ENCODE data around the gene HMCN2.
"Not testable (repeated sequence)": the region's sequence is repeated elsewhere in the genome, so short reads cannot be mapped to it uniquely, and the experiment has no call there.

The HMCN2 gene

DNA sequence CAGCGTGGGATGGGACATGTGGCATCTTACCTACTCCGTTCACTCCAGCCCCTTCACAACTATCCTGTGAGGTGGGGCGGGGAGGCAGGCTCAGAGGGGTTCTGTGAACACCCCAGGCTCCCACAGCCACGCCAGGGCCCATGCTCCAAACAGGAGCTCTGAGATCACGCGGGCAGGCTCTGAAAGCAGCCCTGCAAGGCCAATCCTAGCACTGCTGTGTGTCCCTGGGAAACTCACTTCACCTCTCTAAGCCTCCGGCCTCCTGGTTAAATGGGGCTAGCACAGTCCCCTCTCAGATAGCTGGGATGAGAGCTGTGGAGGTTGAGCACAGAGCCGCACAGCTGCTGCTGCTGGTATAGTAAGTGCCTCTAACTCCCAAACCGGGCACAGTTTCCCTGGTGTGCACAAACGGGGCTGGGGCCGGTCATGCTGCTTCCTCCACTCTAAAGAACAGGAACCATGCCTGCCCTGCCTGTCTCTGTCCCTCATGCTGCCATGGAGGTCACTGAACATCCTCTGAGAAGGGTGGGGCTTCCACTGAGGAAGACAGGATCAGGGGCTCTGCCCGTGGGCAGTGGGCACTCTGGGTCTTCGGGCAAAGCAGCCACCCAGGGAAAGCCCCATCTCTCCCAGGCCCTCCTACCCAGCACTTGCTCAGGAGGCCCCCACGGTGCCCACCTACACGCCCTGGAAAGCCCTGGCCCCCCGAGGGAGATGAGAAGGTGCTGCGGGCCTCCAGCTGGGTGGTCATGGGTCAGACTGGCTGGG, 166.2 kb downstream of the HMCN2 start:
- Mint-ChIP-seq H3K27ac (no peak overlapping the region), H3K36me3 (no peaks in the 10 kb centered on the region), H3K4me3 (no peak overlapping the region), H3K4me1 (ENCODE audit: low read depth) (peaks cover 6% of the 10 kb centered on the region), H3K27me3 (peaks cover 20% of the 10 kb centered on the region), H3K9me3 (ENCODE audit: low read depth) (no peaks in the 10 kb centered on the region)

DNA sequence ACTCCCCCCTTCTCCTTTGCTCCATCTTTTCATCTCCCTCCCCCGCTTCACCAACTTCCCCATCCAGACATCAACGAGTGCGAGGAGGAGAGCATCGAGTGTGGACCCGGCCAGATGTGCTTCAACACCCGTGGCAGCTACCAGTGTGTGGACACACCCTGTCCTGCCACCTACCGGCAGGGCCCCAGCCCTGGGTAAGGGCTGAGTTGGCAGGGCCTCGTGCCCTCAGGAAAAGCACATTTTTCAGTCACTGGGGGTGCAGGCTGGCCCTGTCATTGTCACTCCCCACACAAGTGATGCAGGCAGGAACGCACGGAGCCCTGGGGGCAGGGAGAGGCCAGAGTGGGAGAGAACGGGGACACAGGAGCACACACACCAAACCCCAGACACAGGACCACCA, 166.8 kb downstream of the HMCN2 start:
- Mint-ChIP-seq H3K27me3 (peaks cover 17% of the 10 kb centered on the region), H3K27ac (no peak overlapping the region), H3K4me1 (ENCODE audit: low read depth) (peaks cover 6% of the 10 kb centered on the region), H3K36me3 (no peaks in the 10 kb centered on the region), H3K9me3 (ENCODE audit: low read depth) (no peaks in the 10 kb centered on the region), H3K4me3 (peak overlapping the region; percentile 42)

GRCh38 chr9:130432796-130433167, 167.2 kb downstream of the HMCN2 start:
- no peak overlapping the region for H3K4me3 Mint-ChIP-seq
- H3K27ac Mint-ChIP-seq, result no peak overlapping the region
- no peaks in the 10 kb centered on the region for H3K9me3 Mint-ChIP-seq (ENCODE audit: low read depth)
- peaks cover 6% of the 10 kb centered on the region for H3K4me1 Mint-ChIP-seq (ENCODE audit: low read depth)
- H3K36me3 Mint-ChIP-seq, result no peaks in the 10 kb centered on the region
- peaks cover 17% of the 10 kb centered on the region for H3K27me3 Mint-ChIP-seq

DNA sequence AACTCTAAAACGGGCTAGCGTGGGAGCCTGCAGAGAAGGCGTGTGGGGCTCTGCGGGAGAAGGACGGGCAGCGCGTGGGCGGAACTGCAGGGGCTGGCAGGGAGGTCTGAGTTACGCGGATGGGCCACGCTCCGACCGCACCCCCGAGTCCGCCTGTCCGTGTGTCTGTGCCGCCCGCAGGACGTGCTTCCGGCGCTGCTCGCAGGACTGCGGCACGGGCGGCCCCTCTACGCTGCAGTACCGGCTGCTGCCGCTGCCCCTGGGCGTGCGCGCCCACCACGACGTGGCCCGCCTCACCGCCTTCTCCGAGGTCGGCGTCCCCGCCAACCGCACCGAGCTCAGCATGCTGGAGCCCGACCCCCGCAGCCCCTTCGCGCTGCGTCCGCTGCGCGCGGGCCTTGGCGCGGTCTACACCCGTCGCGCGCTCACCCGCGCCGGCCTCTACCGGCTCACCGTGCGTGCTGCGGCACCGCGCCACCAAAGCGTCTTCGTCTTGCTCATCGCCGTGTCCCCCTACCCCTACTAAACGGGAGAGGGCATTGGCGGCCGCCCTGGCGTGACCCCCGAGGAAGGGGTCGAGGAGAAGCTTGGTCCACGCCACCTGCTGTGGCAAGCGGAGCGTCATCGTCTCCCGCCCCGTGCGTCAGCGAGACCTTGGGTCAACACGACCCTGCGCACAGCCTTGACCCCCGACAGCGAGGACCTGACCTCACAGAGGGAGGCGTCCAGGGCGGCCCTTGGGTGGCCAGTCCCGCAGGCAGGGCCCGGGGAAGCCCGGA, 167.8 kb downstream of the HMCN2 start:
- no peak overlapping the region for H3K4me3 Mint-ChIP-seq
- H3K9me3 Mint-ChIP-seq (ENCODE audit: low read depth), result no peaks in the 10 kb centered on the region
- no peak overlapping the region for H3K27ac Mint-ChIP-seq
- peaks cover 17% of the 10 kb centered on the region for H3K27me3 Mint-ChIP-seq
- no peaks in the 10 kb centered on the region for H3K36me3 Mint-ChIP-seq
- peaks cover 6% of the 10 kb centered on the region for H3K4me1 Mint-ChIP-seq (ENCODE audit: low read depth)

DNA sequence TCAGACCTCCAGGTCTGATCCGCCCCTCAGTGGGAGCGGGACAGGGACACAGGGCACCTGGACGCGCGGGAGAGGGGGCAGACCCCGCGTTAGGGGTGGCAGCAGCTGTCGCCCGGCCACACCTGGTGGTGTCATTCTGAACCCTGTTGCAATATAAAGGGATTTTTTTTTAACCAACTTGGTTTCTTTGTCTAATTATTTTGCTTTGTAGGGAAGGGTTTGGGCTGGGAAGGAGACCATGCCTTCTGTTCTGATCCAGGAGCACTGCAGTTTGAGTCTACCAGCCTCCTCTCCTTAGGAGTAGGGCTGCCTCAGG, 168.3 kb downstream of the HMCN2 start:
- H3K36me3 Mint-ChIP-seq, result no peaks in the 10 kb centered on the region
- peaks cover 6% of the 10 kb centered on the region for H3K4me1 Mint-ChIP-seq (ENCODE audit: low read depth)
- H3K9me3 Mint-ChIP-seq (ENCODE audit: low read depth), result no peaks in the 10 kb centered on the region
- H3K27ac Mint-ChIP-seq, result no peak overlapping the region
- H3K4me3 Mint-ChIP-seq, result no peak overlapping the region
- H3K27me3 Mint-ChIP-seq, result peaks cover 17% of the 10 kb centered on the region

DNA sequence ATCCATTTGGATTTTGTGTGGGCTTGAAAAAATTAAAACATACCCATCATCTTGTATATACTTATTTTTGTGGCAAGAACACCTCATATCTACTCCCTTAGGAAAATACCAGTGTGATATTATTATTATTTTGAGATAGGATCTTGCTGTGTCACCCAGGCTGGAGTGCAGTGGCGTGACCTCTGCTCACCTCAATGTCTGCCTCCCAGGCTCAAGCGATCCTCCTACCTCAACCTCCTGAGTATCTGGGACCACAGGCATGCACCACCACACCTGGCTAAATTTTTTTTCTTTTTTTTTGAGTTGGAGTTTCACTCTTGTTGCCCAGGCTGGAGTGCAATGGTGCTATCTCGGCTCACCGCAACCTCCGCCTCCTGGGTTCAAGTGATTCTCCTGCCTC, 169.1 kb downstream of the HMCN2 start:
- H3K4me1 Mint-ChIP-seq (ENCODE audit: low read depth); H3K9me3 Mint-ChIP-seq (ENCODE audit: low read depth); H3K36me3 Mint-ChIP-seq; H3K27ac Mint-ChIP-seq; H3K4me3 Mint-ChIP-seq: not testable (repeated sequence)
- peaks cover 19% of the 10 kb centered on the region for H3K27me3 Mint-ChIP-seq

DNA sequence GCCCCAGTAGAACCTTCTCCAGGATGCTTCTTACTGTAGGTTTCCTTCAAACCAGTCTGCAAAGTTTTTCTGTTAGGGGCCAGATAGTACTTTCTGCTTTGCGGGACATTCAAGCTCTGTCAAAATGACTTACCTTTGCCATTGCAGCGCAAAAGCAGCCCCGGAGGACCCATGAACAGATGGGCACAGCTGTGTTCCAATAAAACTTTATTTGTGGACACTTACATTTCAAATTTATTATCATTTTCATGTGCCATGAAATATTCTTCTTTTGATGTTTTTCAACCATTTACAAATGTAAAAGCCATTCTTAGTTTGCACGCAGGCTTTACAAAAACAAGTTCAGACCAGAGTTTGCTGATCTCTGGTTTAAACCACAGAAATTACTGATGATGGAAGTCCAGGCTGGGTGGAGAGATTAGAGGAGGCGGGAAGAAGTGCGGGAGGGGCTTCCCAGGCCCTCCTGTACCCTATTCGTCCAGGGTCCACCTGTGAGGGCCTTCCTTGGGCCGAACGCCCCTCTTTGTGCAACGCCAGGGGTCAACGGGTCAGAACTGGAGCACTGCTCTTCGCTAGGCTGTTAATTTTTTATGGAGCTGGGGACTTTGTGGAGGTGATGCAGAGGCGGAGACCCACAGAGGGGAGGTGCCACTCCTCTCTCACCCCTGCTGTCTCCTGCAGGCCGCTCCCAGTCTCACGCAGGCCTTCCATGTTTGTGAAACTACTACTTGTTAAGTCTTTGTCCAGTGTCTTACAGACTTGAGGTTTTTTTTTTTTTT, 171.6 kb downstream of the HMCN2 start:
- Mint-ChIP-seq H3K4me3 (no peak overlapping the region), H3K36me3 (peaks cover 2% of the 10 kb centered on the region), H3K4me1 (ENCODE audit: low read depth) (peaks cover 6% of the 10 kb centered on the region), H3K27me3 (peaks cover 21% of the 10 kb centered on the region), H3K9me3 (ENCODE audit: low read depth) (peaks cover 8% of the 10 kb centered on the region), H3K27ac (no peak overlapping the region)

GRCh38 chr9:130438382-130438981, 172.9 kb downstream of the HMCN2 start:
- H3K27me3 Mint-ChIP-seq, result peaks cover 17% of the 10 kb centered on the region
- peaks cover 2% of the 10 kb centered on the region for H3K36me3 Mint-ChIP-seq
- no peak overlapping the region for H3K27ac Mint-ChIP-seq
- H3K4me3 Mint-ChIP-seq, result no peak overlapping the region
- peaks cover 8% of the 10 kb centered on the region for H3K9me3 Mint-ChIP-seq (ENCODE audit: low read depth)
- H3K4me1 Mint-ChIP-seq (ENCODE audit: low read depth), result no peaks in the 10 kb centered on the region

- H3K27me3 Mint-ChIP-seq, result peaks cover 16% of the 10 kb centered on the region
- no peak overlapping the region for H3K4me3 Mint-ChIP-seq
- peaks cover 2% of the 10 kb centered on the region for H3K4me1 Mint-ChIP-seq (ENCODE audit: low read depth)
- H3K9me3 Mint-ChIP-seq (ENCODE audit: low read depth), result peaks cover 8% of the 10 kb centered on the region
- H3K27ac Mint-ChIP-seq, result no peak overlapping the region
- peaks cover 2% of the 10 kb centered on the region for H3K36me3 Mint-ChIP-seq
These were observed 175.5 kb downstream of the HMCN2 start for GRCh38 chr9:130441031-130441430.

DNA sequence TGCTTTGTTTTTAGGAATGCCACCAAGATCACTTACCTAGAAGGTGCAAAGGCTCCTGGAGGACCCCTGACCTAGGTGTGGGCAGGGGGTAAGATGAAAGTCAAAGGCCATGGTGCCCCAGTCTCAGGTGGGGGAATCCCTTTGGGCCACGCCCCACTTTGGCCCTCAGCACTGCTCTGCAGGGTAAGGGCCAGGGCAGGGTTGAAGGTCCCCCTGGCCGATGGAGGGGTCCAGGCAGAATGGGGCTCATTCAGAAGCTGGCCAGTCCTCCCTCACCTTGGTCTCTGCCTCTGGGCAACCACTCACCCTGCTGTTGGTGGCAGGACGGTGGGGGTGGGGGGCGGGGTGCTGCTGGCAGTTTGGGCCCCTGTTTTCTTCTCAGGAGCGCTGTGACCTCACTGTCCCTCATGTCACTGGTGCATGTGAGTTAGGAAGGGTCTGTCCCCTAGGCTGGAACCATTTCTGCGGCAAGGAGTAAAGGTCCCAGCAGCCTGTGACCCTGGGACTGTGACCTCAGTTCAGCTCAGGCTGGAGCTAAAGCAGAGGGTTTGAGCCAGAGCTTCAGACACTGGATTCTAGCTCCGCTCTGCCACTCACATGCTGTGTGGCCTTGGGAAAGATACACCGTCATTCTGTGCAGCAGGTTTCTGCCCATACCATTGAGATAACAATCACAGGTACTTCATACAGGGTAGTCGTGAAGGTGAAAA, 177.3 kb downstream of the HMCN2 start:
- H3K36me3 Mint-ChIP-seq, result peaks cover 2% of the 10 kb centered on the region
- H3K27ac Mint-ChIP-seq, result no peak overlapping the region
- no peak overlapping the region for H3K4me3 Mint-ChIP-seq
- H3K9me3 Mint-ChIP-seq (ENCODE audit: low read depth), result peaks cover 8% of the 10 kb centered on the region
- H3K4me1 Mint-ChIP-seq (ENCODE audit: low read depth), result peaks cover 2% of the 10 kb centered on the region
- peaks cover 15% of the 10 kb centered on the region for H3K27me3 Mint-ChIP-seq

- peak overlapping the region; percentile 35 for H3K4me3 Mint-ChIP-seq
- peaks cover 2% of the 10 kb centered on the region for H3K36me3 Mint-ChIP-seq
- peaks cover 18% of the 10 kb centered on the region for H3K27me3 Mint-ChIP-seq
These were observed 177.9 kb downstream of the HMCN2 start for GRCh38 chr9:130443456-130443801.

DNA sequence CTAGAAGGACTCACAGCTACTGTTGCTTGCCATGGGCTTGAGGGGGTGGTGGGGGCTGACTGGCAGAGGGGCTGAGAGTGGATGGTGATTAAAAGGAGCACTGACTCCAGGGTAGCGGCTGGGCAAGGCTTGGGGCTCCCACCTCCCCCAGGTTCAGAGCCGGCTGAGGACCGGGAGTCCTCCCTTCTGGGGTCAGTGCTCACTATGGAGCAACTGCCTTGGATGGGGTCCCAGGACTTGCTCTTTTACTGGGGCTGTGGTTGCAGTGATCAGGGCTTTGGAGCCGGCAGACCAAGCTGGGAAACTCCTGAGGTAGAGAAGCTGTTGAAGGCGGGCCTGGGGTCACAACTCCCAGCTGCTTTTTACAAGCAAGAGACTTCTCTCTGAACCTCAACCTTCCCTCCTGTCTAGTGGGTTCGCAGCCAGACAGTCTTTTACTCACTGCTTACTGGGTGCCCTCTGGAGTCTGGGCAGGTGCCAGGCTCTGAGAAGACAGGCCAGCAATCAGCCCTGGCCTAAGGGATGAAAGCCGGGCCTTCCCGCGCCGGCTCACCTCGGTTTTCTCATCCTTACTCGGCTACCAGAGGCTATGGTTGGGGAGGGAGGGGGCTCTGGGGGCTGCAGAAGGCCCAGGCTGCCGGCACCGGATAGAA, 178.4 kb downstream of the HMCN2 start:
- Mint-ChIP-seq H3K4me1 (ENCODE audit: low read depth) (peaks cover 2% of the 10 kb centered on the region), H3K27ac (no peak overlapping the region), H3K9me3 (ENCODE audit: low read depth) (peaks cover 8% of the 10 kb centered on the region), H3K36me3 (peaks cover 2% of the 10 kb centered on the region), H3K4me3 (peak overlapping the region; percentile 35), H3K27me3 (peaks cover 18% of the 10 kb centered on the region)

More at GRCh38 chr9:130443456-130443801, 177.9 kb downstream of the HMCN2 start:
- Mint-ChIP-seq H3K4me1 (ENCODE audit: low read depth) (peaks cover 2% of the 10 kb centered on the region), H3K27ac (no peak overlapping the region), H3K9me3 (ENCODE audit: low read depth) (peaks cover 8% of the 10 kb centered on the region)

DNA sequence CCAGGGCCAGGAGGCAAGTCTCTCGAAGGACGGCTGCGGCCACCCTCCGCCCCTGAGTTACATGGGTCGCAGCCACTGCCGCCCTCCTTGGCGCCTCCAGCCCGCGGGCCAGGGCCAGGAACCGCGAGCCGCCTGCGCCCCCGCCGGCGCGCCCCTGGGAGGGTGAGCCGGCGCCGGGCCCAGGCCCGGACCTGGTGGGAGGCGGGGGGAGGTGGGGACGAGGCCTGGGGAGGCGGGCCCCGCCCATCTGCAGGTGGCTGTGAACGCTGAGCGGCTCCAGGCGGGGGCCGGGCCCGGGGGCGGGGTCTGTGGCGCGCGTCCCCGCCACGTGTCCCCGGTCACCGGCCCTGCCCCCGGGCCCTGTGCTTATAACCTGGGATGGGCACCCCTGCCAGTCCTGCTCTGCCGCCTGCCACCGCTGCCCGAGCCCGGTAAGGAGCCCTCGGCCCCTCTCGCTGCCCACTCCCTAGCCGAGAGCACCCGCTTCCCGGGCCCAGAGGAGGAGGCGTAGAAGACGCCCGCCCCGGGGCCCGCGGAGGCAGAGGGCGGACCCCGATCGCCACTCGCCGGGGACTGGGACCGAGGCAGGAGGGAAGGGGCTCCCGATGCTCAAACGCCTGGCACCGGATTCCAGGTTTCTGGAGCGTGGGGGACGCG, 179.1 kb downstream of the HMCN2 start, which contains the start of gene ASS1:
TSS of gene ASS1 (plus strand) at position 397 of the 657 bp plus-strand sequence. CDS start 7,268 bp downstream, outside the sequence.
- H3K9me3 Mint-ChIP-seq (ENCODE audit: low read depth), result peaks cover 8% of the 10 kb centered on the region
- H3K27ac Mint-ChIP-seq, result no peak within 1 kb of the TSS
- H3K4me3 Mint-ChIP-seq, result peak within 1 kb of the TSS; percentile 74
- peaks cover 16% of the 10 kb centered on the region for H3K27me3 Mint-ChIP-seq
- H3K4me1 Mint-ChIP-seq (ENCODE audit: low read depth), result peaks cover 2% of the 10 kb centered on the region
- H3K36me3 Mint-ChIP-seq, result peaks cover 2% of the 10 kb centered on the region

Data from activated naive CD8-positive, alpha-beta T cell (primary cell).